GM21825 (cell line): ENCODE measurements around the gene GEMIN7.

Experiments
- ATAC-seq: cut with Tn5 transposase; IDR thresholded peaks from one replicate; pipeline ENCODE4 v1.9.1; 2021; ENCODE audit warnings: mild to moderate bottlenecking, moderate library complexity; ENCODE audit not compliant: unreplicated experiment

GEMIN7 gene

DNA sequence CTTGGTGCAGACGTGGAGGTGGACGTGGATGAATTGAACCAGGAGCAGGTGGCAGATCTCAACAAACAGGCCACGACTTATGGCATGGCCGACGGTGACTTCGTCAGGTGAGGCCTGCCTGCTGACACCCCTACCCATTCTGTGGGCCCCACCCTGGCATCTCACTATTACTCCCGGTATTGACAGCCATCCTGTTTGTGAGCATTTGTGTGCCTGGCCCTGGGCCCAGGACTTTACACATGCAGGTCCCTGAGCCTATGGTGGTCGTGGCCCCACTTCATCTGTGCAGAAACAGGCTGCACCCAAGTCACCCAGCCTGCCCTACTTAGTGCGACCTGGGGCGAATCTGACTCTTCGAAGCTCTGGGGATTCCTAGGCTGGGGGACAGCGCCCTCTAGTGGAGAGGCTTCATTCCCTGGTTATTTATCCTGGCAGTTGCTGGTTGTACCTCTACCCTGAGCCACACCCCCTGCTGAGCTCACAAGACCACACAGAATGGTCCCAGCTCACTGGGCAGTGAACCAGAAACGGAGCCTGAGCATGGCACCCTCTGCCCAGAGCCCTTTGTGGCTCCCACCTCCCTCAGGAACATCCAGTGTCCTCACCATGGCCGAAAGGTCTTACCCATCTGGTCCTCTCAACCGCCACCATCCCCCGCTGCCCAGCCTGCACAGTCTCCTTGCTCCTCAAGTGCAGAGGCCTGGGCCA is 19.6 kb upstream of the GEMIN7 start:
- no peak for ATAC-seq

DNA sequence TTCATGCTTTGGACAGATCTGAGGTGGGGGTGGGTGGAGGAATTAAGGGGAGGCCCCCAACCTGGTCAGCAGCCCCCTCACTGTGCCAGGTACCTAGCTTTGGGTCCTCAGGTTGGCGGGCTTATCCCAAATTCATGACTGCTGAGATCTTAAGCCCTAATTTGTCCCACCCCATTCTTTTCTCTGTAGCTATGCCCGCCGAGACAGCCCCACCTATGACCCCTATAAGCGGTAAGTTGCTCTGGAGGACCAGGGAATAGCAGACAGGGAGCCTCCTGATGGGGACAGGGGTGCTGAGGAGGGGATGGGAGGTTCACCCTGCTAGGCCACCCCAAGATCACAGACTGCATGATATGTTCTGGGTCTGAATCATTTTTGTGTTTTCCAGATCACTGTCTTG is 17.1 kb upstream of the GEMIN7 start:
- no peak for ATAC-seq

DNA sequence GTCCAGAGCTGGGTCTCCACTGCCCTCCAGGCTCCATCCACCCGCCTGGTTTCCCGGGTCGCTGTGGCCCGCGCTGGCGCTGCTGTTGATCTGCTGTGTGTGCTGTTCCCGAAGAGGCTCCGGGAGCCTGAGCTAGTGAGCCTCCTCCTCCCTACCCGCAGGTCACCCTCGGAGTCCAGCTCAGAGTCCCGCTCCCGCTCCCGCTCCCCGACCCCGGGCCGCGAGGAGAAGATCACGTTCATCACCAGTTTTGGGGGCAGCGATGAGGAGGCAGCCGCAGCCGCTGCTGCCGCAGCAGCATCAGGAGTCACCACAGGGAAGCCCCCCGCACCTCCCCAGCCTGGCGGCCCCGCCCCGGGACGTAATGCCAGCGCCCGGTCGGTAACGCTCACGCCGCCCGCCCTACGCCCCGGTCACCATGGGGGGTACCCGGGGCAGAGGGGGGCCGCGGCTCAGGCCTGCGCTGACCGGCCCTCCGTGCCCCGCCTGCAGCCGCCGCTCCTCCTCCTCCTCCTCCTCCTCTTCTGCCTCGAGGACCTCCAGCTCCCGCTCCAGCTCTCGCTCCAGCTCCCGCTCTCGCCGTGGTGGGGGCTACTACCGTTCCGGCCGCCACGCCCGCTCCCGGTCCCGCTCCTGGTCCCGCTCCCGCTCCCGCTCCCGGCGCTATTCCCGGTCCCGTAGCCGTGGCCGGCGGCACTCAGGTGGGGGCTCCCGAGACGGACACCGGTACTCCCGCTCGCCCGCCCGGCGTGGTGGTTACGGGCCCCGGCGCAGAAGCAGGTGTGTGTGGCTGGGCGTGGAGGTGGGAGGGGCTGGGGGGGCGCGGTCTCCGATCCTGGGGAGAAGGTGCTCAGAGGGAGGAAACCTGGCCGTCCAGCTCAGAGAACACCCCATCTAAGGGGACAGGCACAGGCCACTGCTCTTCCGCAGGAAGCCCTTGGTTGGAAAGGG is 14.9 kb upstream of the GEMIN7 start:
- ATAC-seq, result no peak

DNA sequence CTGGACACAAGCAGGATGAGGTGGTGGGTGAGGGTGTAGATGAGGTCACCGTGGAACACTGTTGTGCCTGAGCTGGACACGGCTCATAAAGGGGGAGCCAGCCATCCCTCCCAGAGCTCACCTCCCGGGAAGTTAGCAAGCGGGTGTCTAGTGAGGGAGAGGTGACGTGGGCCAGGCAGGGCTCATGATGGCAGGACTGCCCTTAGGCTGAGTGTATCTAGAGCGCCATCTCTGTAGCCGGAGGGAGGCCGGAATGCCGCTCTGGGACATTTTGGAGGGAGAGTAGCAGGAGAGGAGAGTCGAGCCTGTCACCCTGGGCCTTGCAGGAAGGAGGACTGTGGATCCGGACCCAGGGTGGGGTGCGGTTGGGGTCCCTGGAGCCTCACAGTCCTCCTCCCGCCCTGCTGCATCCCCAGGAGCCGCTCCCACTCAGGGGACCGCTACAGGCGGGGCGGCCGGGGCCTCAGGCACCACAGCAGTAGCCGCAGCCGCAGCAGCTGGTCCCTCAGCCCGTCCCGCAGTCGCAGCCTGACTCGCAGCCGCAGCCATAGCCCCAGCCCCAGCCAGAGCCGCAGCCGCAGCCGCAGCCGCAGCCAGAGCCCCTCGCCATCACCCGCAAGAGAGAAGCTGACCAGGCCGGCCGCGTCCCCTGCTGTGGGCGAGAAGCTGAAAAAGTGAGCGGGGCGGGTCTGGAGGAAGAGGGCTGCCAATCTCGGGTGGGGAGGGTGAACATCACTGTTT is 12.0 kb upstream of the GEMIN7 start:
- ATAC-seq, result no peak

DNA sequence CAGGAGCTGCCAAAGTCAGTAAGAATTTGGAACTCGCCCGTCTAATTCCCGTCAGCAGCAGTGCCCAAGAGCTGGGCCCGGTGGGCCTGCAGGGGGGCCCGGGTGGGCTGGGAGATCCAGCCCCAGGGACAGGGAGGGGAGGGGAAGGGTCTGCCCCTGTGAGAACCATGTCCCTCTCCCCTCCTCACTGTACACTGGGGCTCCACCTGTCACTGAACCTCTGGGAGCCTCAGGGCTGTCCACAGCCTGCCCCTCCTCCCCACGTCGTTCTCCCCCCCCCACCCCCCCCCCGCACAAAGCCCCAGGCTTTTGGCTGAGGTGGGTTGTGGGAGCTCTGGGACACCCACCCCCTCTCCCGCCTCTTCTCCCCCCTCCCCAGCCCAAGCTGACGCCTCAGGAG is 11.0 kb upstream of the GEMIN7 start:
- no peak for ATAC-seq

DNA sequence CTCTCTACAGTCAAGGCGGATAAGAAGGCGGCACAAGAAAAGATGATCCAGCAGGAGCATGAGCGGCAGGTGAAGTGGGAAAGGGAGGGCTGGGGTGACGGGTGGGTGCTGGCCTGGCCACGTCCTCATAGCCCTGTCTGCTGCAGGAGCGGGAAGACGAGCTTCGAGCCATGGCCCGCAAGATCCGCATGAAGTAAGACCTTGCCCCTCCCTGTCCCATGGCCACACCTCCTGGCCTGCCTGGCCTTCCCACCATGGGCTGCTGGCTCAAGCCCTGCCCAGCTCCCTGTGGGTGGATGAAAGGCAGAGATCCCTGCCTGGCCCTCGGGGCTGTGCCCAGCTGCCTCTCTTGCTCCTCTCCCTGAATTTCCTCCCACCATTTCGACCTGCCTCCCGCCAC is 10.0 kb upstream of the GEMIN7 start:
- no peak for ATAC-seq

DNA sequence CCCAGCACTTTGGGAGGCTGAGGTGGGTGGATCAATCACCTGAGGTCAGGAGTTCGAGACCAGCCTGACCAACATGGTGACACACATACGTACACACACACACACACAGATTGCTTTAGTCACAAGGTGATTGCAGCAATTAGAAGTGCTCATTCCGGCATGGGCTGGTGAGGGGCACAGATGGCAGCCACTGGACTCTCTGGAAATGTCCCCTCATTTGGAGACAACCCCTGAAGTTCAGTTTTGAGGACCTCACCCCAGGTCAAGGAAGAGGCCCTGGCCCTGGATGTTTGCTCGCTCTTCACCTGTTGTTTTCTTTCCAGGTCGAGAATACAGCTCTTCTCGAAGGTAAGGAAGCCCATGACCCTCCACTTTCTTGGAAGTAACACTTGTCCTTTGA is 8.8 kb upstream of the GEMIN7 start:
- ATAC-seq, result no peak

DNA sequence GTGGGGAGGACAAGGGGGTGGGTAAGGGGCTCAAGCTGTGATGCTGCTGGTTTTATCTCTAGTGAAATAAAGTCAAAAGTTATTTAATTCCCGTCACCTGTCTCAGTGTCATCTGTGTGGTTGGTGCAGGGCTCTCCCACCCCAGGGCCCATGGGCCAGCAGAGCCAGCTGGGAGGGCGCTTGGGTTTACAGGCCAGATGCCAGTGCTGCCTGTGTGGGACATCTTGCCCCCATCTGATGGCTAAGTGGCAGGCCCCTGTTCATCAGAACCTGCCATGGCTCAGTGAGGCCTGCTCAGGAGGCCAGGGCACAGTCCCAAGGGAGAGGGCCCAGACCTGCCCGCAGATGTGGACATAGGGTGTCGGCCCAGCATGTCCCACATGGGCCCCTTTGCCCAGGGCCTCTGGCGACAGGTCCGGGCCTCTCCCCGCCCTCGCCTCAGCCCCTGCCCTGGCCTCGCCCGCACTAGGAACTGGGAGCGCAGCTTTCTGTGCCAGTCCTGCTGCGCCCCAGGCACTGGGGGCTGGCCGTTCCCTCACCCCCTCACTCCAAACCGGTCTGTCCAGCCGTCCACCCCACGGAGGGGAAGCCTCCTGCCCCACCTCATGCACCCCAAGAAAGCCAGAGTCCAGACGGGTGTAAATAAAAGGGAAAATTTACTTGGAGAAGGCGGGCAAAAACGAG is 8.1 kb upstream of the GEMIN7 start:
- no peak for ATAC-seq

DNA sequence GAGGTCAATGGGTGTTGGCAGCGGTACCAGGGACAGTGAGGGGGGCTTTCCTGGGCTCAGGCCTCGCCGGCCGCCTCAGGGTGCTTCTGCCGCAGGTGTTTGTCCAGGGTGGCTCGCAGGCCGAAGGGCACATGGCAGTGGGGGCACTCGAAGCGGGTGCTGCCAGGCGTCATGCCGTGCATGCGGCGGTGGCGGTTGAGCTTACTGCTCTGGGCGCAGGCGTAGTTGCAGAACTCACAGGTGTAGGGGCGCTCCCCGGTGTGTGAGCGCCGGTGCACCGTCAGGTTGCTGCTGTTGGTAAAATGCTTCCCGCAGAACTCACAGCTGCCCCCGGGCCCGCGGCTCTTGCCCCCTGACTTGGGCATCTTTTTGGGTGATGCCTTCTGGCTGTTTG is 7.5 kb upstream of the GEMIN7 start:
- ATAC-seq, result no peak

DNA sequence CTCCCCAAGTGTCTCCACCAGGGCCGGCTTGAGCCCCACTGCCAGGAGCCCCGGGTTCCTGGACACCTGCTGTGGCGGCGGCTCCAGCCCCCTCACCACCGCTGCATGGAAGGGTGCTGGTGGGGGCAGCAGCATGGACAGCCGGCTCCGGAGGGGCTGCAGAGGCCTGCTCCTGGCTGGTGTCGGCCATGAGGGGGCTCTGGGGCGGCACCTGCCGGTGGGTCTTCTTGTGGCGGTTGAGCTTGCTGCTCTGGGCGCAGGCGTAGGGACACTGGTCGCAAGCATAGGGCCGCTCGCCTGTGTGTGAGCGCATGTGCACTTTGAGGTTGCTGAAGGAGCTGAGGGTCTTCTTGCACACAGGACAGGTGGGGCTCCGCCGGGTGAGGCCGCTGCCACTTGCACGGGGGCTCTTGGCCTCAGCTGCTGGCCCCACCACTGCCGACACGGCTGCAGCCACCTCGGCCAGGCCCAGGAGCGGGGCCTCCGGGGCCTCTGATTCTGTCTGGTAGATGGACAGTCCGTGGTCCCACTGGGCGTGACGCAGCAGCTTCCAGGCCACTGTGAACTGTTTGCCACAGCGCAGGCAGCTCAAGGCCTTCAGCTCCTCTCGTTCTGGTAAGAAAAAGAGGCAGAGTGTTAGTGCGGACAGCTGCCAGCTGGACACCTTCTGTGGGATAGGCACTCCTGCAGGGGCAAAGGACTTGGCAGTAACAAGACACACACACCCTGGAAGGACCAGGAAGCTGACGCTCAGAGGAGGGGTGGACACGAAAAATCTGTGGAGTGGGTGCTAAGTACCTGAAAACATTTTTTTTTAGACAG is 6.9 kb upstream of the GEMIN7 start:
- ATAC-seq, result no peak

DNA sequence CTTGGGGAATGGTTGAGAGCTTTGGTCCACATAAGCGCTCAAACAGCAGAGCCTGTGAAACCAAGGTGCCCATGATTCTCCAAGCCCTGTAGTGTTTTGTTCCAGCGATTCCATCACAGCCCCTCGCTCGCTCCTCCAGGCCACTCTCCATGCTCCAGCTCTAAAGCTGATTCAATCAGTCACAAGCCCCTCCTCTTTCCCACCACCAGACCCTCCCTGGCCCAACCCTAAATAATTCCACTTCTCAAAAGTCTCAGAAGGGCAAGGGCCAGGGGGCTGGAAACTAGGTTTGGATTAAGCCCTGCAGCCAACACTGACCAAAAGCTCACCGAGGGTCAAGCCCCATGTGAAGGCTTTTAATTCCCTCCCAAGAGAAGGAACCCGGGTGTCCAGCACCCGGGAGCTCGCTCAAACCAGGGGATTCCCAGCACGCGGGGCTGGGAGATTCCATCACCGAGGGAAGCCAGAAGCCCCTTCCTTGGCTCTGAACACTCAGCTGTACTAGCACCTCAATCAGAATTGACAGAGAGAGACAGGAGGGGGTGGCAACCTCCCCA is 4.2 kb upstream of the GEMIN7 start:
- ATAC-seq, result no peak

DNA sequence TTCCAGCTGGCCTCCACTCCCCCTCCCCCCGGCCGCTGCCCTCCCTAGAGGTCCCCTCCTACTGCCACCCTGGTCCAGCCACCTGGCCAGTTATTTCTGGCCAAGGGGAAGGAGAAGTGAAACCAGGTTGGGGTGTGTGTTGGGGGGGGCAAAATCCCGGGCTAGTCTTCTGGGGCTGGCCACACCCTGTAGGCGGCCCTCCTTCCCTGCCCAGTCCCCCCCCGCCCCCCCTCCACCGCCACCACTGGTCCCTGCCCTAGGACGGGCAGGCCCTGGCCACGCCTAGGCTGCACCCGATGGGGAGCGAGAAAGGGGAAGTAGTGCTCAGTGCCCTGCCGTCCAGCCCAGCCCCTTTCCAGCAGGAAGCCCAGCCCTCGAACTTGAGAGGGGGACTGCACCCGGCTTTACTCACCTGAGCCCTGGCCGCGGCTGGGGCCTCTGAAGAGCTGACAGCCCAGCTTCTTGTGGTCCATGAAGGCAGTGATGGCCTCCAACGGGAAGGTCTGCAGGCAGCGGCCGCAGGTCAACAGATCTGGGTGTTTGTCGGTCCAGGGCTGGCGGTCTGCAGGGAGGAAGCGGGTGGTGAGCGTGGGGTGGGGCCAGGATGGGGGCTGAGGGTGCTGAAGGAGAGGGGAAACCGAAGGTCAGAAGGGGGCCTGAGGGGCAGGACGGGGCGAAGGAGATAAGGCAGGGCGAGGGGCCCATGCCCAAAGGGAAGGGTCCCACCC is 3.6 kb upstream of the GEMIN7 start:
- peak; percentile 56 for ATAC-seq

DNA sequence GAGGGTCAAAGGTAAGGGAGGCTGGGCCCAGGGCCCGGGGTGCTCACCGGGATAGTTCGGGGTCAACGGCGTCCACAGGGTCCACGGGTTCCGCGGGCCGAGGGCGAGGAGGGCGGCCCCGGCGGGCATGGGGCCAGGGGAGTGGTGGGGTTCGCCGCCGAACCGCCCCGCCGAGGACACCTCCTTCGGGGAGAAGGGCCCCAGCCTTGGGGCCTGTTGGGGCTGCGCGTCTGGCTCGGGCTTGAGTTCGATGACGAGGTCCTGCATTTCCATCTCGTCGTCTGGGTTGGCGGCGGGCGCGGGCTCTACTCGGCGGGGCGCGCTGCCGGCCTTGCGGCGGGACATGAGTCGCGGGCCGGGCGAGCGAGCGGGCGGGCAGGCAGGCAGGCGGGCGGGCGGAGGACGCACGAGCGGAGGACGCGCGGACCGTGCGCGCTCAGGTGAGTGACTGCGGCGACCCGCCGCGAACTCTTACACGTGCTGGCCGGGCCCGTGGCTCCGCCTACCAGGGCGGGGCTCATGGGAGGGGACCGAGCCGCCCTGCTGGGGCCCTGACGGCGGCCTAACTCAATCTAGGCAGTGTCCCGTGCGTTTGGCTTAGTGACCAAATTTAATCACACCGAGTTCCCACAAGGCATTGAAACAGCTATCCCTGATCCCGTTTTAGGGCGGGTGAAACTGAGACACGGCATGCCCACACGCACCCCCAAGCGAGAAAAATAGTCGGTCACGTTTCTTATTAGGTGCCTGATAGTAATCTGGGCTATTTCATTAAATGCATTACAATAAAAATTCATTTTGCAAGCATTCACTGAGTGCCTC is 2.8 kb upstream of the GEMIN7 start, which contains the start of gene ZNF296:
Gene ZNF296 (minus strand): TSS at position 450 of the 822 bp plus-strand sequence. CDS start 105 bp downstream, at position 345.
- peak; percentile 44 for ATAC-seq

DNA sequence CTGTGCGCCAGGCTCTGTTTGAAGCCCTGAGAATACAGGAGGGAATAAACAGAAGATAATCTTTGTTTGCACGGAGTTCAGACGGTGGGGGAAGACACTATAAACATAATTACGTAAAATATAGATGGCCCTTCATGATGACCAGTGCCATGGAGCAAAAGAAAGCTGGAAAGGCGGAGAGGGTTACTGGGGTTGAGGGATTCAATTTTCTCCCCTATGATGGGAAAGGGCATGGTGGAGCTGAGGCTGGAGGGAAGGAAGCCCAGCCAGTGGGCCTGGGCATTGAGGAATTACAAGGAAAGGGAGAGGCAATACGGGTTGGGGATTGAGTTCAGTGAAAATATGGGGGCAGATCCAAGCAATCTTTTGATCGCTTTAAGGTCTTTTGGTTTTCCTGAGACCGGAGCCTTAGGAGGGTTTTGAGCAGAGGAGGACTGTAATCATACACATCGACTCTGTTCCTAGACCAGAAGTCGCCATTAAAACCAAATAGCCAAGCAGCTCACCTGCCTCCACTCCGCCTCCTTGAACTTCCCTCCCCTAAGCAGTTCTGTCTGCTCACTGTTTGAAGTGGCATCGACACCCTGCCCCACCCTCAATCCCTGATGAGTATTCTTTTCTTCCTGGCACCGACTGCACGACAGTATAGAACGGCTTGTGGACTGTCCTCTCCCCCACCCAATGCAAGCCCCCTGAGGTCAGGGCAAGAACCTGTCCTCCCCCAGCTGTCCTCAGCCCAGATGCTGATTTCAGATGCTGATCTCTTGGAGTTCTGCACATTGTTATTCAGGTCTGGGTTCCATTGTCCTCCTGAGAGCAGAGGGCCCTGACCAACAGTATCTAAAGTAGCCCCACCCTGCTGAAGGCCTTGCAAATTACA is 2.0 kb upstream of the GEMIN7 start:
- no peak for ATAC-seq

DNA sequence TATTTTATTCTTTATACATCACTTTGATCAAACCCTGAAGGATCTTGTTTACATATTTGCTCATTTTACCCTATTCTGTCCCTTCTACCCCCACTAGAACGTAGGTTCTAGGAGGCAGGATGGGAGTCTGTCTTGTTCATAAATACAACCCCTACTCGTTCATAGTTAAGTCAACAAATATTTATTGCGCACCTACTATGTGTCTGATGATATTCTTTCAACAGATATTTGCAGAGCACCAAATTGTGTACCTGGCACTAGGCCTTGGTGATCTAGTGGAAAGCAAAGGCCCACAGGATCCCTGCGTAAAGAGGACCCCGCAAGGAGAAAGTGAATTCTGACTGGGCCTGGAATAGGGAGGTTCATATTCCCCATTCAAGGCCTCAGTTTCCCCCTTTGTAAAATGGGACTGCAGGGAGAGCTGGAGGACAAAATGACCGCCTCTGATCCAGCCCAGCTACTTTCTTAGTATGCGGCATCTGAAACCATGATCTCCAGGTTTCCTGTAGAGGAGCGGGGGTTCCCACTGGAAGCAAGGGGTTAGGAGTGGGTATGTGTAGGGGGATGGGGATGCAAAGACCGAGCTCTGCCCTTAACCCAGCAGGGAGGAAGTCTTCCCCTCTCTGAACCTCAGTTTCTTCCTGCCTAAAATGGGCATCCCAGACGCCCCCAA is 534 bp upstream of the GEMIN7 start:
- no peak for ATAC-seq

DNA sequence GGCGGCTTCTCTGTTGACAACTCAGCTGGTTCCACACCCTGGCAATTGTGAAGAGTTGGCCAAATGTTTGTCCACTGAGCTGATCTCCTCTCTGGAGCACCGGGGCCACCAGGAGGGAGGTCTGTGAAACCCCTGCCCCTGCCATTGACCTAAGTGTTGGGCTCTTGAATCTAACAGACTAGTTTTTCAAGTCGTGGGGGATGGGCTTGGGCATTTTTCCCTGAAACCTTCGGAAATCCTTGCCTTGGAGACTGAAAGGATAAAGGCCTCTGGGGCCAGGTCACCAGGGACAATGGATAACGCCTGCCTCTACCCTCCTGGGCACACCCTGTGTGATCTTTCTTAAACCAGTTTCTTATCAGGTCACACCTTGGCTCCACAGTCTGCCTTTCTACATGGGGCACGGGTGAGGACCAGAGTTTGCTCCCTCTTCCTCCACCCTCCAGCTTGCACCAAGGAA is 881 bp downstream of the GEMIN7 start:
- ATAC-seq, result no peak
